GM23338 (cell line): Measurements from ENCODE around the gene KIF2C.

Experiments
- CREB1 ChIP-seq: fragments of 250-450 bp; sonication (Bioruptor Pico); IDR thresholded peaks from 2 replicates; pipeline ENCODE4 v1.5.0; 2020; ENCODE audit warnings: low read depth, mild to moderate bottlenecking, moderate library complexity
- CTCF ChIP-seq, 2 experiments: fragments of 200-600 bp in 1 of 2; sonication (generic) in 1 of 2; conservative IDR thresholded peaks; 2 replicates each; pipeline versions ENCODE4 v1.5.1 to v1.6.1; 2016 to 2017; ENCODE audit warnings: antibody characterized with exemption in 2 of 2, low read depth in 2 of 2, mild to moderate bottlenecking in 2 of 2, moderate library complexity in 1 of 2
- EZH2 ChIP-seq: fragments of 200-600 bp; sonication (generic); IDR thresholded peaks from one replicate; pipeline ENCODE4 v1.8.0; 2017; ENCODE audit warnings: antibody characterized with exemption, mild to moderate bottlenecking, low read depth; ENCODE audit not compliant: unreplicated experiment
- JUNB ChIP-seq: IDR thresholded peaks from one replicate; pipeline ENCODE4 v1.6.1; 2016; ENCODE audit warnings: antibody characterized with exemption; ENCODE audit not compliant: unreplicated experiment
- POLR2AphosphoS5 ChIP-seq: IDR thresholded peaks from 2 replicates; pipeline ENCODE4 v1.6.1; 2016; ENCODE audit warnings: antibody characterized with exemption, low read depth
- REST ChIP-seq: IDR thresholded peaks from one replicate; pipeline ENCODE4 v1.6.1; 2018; ENCODE audit warnings: antibody characterized with exemption; ENCODE audit not compliant: unreplicated experiment
- STAT1 ChIP-seq: IDR thresholded peaks from one replicate; pipeline ENCODE4 v1.6.1; 2016; ENCODE audit warnings: antibody characterized with exemption; ENCODE audit not compliant: unreplicated experiment
- ZNF331 ChIP-seq: fragments of 250-450 bp; sonication (Bioruptor Pico); IDR thresholded peaks from 2 replicates; pipeline ENCODE4 v1.5.0; 2020; ENCODE audit warnings: low read depth, mild to moderate bottlenecking, moderate library complexity

GRCh38 chr1:44730741-44731512 is 8.7 kb upstream of the KIF2C start, which contains the start of gene RNU5D-1:
- TF ChIP-seq CTCF (conservative IDR thresholded peaks at IDR 0.05; ENCODE audit: low read depth in 2 of 2) (peak; percentile 78 to 92), EZH2 (no peak), JUNB (no peak), REST (no peak), POLR2AphosphoS5 (peak; percentile 99), ZNF331 (CRISPR knock-in tag) (0 out of 2 replicates have a peak, but pooled peaks have one; percentile 2), CREB1 (peak; percentile 55), STAT1 (no peak)
